ENCODE data around the gene CATSPER1.

CATSPER1 gene

GRCh38 chr11:65972116-65972515 lies 54.2 kb downstream of the CATSPER1 start:
- Histone ChIP-seq H3K36me3 (ENCODE audit: control insufficient read depth in 2 of 2, insufficient read depth in 2 of 2, low read length in 2 of 2) (peaks cover 24 to 43% of the 10 kb centered on the region in 2 donors), H3K4me1 (ENCODE audit: control insufficient read depth in 2 of 2, insufficient read depth in 2 of 2, low read length in 2 of 2) (no peaks in the 10 kb centered on the region), H3K9me3 (ENCODE audit: control insufficient read depth in 2 of 2, low read length in 2 of 2) (no peaks in the 10 kb centered on the region), H3K27me3 (ENCODE audit: control insufficient read depth in 2 of 2, insufficient read depth in 2 of 2, low read length in 2 of 2) (no peaks in the 10 kb centered on the region), H3K4me3 (ENCODE audit: low read length in 2 of 2) (no peak overlapping the region), H3K27ac (ENCODE audit: low read depth in 2 of 2, low read length in 2 of 2) (no peak overlapping the region), H3K9ac (ENCODE audit: low read depth in 1 of 2, low read length in 2 of 2) (no peak overlapping the region)

GRCh38 chr11:65968600-65969482 lies 57.4 kb downstream of the CATSPER1 start:
- Histone ChIP-seq H3K27me3 (ENCODE audit: control insufficient read depth in 2 of 2, insufficient read depth in 2 of 2, low read length in 2 of 2) (no peaks in the 10 kb centered on the region), H3K9ac (ENCODE audit: low read depth in 1 of 2, low read length in 2 of 2) (no peak overlapping the region), H3K4me3 (ENCODE audit: low read length in 2 of 2) (no peak overlapping the region), H3K27ac (ENCODE audit: low read depth in 2 of 2, low read length in 2 of 2) (no peak overlapping the region), H3K9me3 (ENCODE audit: control insufficient read depth in 2 of 2, low read length in 2 of 2) (no peaks in the 10 kb centered on the region), H3K36me3 (ENCODE audit: control insufficient read depth in 2 of 2, insufficient read depth in 2 of 2, low read length in 2 of 2) (peaks cover 47 to 63% of the 10 kb centered on the region in 2 donors), H3K4me1 (ENCODE audit: control insufficient read depth in 2 of 2, insufficient read depth in 2 of 2, low read length in 2 of 2) (no peaks in the 10 kb centered on the region)

GRCh38 chr11:65967329-65967934 lies 58.8 kb downstream of the CATSPER1 start:
- Histone ChIP-seq H3K27me3 (ENCODE audit: control insufficient read depth in 2 of 2, insufficient read depth in 2 of 2, low read length in 2 of 2) (no peaks in the 10 kb centered on the region), H3K9ac (ENCODE audit: low read depth in 1 of 2, low read length in 2 of 2) (no peak overlapping the region), H3K4me1 (ENCODE audit: control insufficient read depth in 2 of 2, insufficient read depth in 2 of 2, low read length in 2 of 2) (peaks cover 8 to 10% of the 10 kb centered on the region in 2 donors), H3K4me3 (ENCODE audit: low read length in 2 of 2) (no peak overlapping the region), H3K27ac (ENCODE audit: low read depth in 2 of 2, low read length in 2 of 2) (no peak overlapping the region), H3K9me3 (ENCODE audit: control insufficient read depth in 2 of 2, low read length in 2 of 2) (no peaks in the 10 kb centered on the region), H3K36me3 (ENCODE audit: control insufficient read depth in 2 of 2, insufficient read depth in 2 of 2, low read length in 2 of 2) (peaks cover 47 to 60% of the 10 kb centered on the region in 2 donors)
